ENCODE data around the gene RFNG. TPM values are rescaled to one million over a fixed set of nuclear protein-coding genes. Genes with fewer than 3 reads are reported as not detected.

RFNG gene
- total RNA-seq, 4 donors from 2014 or later: 46.0 to 61.0 (median 50.8) TPM

DNA sequence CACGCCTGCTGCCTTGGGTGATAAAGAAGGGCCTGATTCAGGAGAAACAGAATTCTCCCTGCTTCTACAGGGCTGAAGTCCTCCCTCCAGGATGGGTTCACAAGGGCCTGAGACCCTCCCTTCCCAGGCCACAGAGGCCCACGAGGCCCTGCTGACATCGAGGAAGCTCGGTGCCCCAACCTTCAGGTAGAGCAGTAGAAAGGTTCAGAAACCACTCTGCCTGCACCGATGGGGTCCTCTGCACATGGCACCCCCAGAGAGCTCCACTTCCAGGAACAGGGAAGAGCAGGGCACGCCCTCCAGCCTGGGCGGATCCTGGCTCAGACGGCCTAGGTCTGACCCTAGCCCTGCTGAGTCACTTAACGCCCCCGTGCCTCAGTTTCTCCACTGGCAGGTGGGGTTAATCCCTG lies 29.7 kb downstream of the RFNG start:
- Histone ChIP-seq H3K27ac (no peak overlapping the region), H3K4me1 (peaks cover 32% of the 10 kb centered on the region)
- 8% methylated on average over 4 of the region's 10 CpGs for WGBS

DNA sequence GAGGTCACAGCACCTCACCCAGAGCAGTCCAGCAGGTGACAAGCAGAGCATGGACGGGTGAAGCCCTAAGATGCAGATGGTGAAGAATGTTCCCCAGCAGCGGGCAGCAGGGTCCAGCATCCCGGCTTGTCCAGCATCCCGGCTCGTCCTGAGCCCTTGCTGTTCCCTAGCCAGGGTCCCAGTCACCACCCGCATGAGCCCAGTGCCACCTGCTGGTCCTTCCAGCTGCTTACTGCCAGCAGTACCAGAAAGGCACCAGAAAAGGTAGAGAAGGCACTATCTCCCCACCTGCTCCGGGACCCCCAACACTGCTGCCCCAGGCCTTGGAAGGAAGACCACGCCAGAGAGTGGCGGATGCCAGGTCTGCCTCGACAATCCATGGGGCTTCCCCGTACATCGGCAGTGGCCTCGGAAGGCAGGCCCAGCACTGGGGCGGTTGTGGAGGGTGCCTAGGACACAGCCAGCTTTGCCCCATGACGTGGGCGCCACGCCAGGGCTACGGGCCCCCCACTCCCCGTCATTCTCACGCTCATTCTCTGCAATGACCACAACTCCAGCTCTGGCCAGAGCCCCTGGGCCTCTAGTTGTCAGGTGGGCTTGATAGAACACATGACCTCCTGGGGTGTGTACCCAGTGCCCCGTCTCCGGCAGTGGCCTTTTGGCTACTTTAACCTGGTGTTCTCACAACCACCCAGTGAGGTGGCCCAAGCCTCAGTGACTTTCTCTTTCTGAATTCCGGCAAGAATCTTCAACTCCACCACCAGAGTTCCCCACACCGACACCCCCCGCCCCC lies 30.3 kb downstream of the RFNG start:
- no peak for DNase-seq (ENCODE audit: low spot score in 2 of 2)
- TF ChIP-seq POLR2AphosphoS5 (IDR thresholded peaks at IDR 0.05) (no peak), POLR2A (IDR thresholded peaks at IDR 0.05) (no peak), EP300 (IDR thresholded peaks at IDR 0.05) (no peak)
- TF ChIP-seq, protein P1, sequence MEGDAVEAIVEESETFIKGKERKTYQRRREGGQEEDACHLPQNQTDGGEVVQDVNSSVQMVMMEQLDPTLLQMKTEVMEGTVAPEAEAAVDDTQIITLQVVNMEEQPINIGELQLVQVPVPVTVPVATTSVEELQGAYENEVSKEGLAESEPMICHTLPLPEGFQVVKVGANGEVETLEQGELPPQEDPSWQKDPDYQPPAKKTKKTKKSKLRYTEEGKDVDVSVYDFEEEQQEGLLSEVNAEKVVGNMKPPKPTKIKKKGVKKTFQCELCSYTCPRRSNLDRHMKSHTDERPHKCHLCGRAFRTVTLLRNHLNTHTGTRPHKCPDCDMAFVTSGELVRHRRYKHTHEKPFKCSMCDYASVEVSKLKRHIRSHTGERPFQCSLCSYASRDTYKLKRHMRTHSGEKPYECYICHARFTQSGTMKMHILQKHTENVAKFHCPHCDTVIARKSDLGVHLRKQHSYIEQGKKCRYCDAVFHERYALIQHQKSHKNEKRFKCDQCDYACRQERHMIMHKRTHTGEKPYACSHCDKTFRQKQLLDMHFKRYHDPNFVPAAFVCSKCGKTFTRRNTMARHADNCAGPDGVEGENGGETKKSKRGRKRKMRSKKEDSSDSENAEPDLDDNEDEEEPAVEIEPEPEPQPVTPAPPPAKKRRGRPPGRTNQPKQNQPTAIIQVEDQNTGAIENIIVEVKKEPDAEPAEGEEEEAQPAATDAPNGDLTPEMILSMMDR (IDR thresholded peaks at IDR 0.05): peak; percentile 67 to 68
- Histone ChIP-seq H3K9me3 (no peaks in the 10 kb centered on the region), H3K4me1 (peaks cover 32% of the 10 kb centered on the region), H3K4me3 (peak overlapping the region; percentile 84), H3K36me3 (peaks cover 3% of the 10 kb centered on the region), H3K27ac (no peak overlapping the region), H3K27me3 (no peaks in the 10 kb centered on the region)
- WGBS: 24% methylated on average over 6 of the region's 25 CpGs

More for the DNA sequence above, 29.7 kb downstream of the RFNG start:
- peaks cover 3% of the 10 kb centered on the region for H3K36me3 ChIP-seq
- H3K27me3 ChIP-seq: no peaks in the 10 kb centered on the region
- DNase-seq (ENCODE audit: low spot score in 2 of 2): no peak
- TF ChIP-seq POLR2A (IDR thresholded peaks at IDR 0.05): no peak
- no peak for TF ChIP-seq EP300 (IDR thresholded peaks at IDR 0.05)
- TF ChIP-seq, protein P1 (IDR thresholded peaks at IDR 0.05): no peak
- TF ChIP-seq POLR2AphosphoS5 (IDR thresholded peaks at IDR 0.05): no peak
- H3K4me3 ChIP-seq: peak overlapping the region; percentile 84
- no peaks in the 10 kb centered on the region for H3K9me3 ChIP-seq

DNA sequence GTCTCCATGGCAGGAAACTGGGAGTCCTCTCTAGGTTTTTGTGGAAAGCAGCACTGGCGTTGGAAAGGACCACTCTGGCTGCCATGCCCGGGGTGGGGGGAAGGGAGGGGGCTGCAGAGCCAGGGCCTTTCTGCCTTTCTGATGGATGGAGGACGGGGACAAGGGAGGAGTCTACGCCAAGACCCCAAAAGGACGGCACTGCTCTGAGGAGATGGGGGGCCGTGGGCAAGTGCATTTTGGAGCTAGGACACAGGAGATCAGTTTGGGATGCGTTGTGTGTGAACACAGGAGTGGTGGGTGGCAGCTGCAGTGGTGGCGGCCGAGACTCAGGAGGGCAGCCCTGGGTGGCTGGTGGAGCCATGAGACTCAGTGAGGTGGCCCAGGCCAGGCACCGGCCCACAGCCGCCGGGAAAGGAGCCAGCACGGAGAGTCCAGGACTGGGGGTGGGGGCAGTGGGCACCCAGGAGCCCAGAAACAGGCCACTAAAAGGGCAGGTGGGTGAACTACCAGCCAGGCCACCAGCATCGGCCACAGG lies 31.0 kb downstream of the RFNG start:
- Histone ChIP-seq H3K27ac (no peak overlapping the region), H3K27me3 (no peaks in the 10 kb centered on the region), H3K36me3 (peaks cover 3% of the 10 kb centered on the region), H3K4me1 (peaks cover 32% of the 10 kb centered on the region), H3K4me3 (no peak overlapping the region), H3K9me3 (no peaks in the 10 kb centered on the region)
- WGBS: 69% methylated on average over 13 of the region's 14 CpGs
- no peak for DNase-seq (ENCODE audit: low spot score in 2 of 2)
- TF ChIP-seq POLR2A (IDR thresholded peaks at IDR 0.05) (no peak), EP300 (IDR thresholded peaks at IDR 0.05) (no peak), POLR2AphosphoS5 (IDR thresholded peaks at IDR 0.05) (no peak)
- TF ChIP-seq, protein P1 (IDR thresholded peaks at IDR 0.05): no peak

DNA sequence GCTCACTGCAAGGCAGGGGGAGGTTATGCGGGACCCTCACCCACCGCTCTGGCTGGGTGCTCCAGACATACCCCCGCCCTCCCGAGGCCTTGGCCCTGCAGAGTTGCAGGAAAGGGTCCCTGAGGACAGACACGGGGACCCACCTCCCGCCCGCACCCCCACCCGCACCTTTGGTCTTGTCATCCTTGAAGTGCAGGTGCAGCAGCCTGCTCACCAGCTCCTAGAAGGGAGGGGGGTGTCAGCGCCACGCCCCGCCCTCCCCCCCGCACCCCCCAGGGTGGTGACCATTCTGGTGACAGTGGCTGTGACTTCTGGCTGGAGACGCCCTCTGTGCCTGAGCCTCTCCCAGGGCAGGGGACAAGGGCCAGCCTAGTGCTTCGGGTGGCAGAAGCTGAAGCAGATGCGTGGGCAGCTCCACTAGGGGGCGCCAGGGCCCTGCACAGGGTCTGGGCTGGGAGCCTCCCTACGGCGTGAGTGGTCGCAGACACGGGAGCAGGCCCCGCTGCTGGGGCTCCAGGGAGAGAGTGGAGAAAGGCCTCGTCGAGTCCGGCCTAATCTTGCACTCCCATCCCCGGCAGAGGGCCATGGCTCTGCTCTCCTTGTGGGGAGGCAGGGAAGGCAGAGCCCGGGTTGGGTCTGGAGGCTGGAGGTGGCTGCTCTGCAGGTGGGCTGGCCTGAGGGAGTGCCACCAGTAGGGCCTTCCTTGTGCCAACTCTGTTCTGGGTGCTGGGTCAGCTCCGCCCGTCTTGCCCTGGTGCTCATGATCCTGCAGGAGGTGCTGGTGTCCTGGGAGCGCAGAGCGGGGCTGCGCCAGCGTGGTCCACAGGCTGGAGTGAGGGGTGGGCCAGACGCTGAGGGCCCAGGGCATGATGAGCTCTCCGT lies 31.7 kb downstream of the RFNG start:
- peaks cover 33% of the 10 kb centered on the region for H3K4me1 ChIP-seq
- H3K36me3 ChIP-seq: peaks cover 3% of the 10 kb centered on the region
- WGBS: 63% methylated on average over 9 of the region's 34 CpGs
- no peak overlapping the region for H3K27ac ChIP-seq
- no peaks in the 10 kb centered on the region for H3K27me3 ChIP-seq
- no peaks in the 10 kb centered on the region for H3K9me3 ChIP-seq
- no peak for DNase-seq (ENCODE audit: low spot score in 2 of 2)
- H3K4me3 ChIP-seq: no peak overlapping the region
- TF ChIP-seq EP300 (IDR thresholded peaks at IDR 0.05) (no peak), POLR2AphosphoS5 (IDR thresholded peaks at IDR 0.05) (no peak), POLR2A (IDR thresholded peaks at IDR 0.05) (no peak)
- TF ChIP-seq, protein P1 (IDR thresholded peaks at IDR 0.05): peak; percentile 15 to 73

Data from suprapubic skin (tissue), 4 donors.